GM12865 (cell line): ENCODE measurements around the gene DIP2C.
A peak's percentile ranks its signal among the peaks of the same experiment; 100 is the strongest.

Experiments used
- DNase-seq: peaks from one replicate; pipeline ENCODE4 v3.0.0; 2010; ENCODE audit warnings: low read depth
- H3K4me3 ChIP-seq: 2 replicates; pipeline ENCODE4 v1.5.1; 2011; ENCODE audit warnings: mild to moderate bottlenecking, low read depth, low read length, control low read depth
- TF ChIP-seq, protein P1 (sequence below): IDR thresholded peaks from 2 replicates; pipeline ENCODE4 v1.5.1; 2011; ENCODE audit warnings: low read length, control low read depth, low read depth, inconsistent platforms; ENCODE audit not compliant: insufficient read depth; ENCODE audit errors: missing control alignments

The DIP2C gene

DNA sequence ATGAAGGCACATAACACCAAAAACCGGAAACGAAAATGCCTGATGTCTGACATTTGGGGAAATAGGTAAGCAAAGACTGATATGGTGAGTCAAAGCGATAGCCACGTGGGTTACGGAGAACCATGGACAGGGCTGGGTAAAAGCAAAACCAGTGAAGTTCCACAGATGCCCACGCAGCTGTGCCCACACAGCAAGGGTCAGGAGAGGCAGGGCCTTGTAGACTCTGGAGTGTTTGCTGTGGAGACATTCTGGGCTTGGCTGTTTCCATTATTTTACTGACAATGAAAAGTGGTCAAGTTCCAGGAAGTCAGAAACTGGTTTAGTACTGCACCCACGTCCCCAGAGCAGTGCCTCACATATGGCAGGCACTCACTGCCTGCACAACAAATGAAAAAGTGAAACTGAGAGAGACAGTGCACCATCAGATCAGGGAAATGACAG is 405.5 kb downstream of the DIP2C start:
- TF ChIP-seq, protein P1, sequence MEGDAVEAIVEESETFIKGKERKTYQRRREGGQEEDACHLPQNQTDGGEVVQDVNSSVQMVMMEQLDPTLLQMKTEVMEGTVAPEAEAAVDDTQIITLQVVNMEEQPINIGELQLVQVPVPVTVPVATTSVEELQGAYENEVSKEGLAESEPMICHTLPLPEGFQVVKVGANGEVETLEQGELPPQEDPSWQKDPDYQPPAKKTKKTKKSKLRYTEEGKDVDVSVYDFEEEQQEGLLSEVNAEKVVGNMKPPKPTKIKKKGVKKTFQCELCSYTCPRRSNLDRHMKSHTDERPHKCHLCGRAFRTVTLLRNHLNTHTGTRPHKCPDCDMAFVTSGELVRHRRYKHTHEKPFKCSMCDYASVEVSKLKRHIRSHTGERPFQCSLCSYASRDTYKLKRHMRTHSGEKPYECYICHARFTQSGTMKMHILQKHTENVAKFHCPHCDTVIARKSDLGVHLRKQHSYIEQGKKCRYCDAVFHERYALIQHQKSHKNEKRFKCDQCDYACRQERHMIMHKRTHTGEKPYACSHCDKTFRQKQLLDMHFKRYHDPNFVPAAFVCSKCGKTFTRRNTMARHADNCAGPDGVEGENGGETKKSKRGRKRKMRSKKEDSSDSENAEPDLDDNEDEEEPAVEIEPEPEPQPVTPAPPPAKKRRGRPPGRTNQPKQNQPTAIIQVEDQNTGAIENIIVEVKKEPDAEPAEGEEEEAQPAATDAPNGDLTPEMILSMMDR = no peak
- DNase-seq = peak; percentile 75
- H3K4me3 ChIP-seq = no peak overlapping the region

DNA sequence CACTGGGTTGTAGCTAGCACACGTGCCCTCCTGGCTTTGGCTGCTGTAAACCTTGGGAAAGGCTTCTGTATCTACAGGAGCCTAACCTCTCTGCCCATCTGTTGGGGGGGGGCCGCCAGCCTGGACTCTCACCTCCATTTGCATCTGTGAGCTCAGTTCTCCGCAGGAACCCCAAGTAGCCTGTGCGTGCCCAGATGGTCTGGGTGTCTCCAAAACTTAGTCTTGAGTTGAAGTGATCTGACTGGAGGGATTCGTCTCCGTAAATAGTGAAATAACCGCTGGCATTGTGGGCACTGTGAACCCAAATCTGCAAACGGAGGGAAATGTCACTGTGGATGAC is 406.4 kb downstream of the DIP2C start:
- DNase-seq = no peak
- TF ChIP-seq, protein P1 = no peak
- no peak overlapping the region for H3K4me3 ChIP-seq

DNA sequence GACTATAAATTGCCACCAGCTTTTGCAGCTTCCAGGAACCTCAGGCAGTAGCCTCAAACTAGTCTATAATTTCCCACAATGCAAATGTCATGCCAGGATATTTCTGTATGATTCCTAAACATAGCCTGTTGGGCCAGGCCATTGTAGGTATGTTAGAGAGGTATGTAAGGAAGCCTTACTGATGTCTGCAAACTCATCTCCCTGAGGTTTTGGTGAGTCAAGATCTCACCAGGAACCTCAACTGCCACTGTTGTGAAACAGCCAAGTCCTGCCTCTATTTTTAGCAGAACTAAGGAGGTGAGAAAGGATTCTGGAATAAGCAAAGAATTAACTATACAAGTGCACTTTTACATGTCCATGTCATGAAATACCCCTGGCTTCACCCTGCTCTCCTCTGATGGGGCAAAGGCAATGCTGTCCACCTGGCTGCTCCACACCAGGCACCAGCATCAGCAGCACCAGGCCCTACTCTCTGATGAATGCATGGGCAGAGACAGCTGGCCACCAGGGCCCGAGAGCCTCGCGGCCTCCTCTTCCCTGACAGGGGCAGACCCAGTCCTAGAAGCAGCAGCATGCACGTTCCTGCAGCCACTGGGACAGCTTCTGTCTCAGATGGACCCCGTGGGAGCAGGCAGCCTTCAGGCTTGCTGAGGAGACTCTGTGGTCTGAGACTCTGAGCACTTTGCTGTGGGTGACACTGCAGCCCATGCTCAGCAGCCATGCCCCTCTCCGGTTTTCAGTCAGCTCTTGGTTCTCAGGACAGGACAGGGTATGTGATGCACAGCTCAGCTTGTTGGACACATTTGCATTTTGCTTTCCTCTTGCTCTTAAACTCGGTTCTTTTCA is 407.0 kb downstream of the DIP2C start:
- DNase-seq = peak; percentile 41
- H3K4me3 ChIP-seq = no peak overlapping the region
- TF ChIP-seq, protein P1 = no peak

DNA sequence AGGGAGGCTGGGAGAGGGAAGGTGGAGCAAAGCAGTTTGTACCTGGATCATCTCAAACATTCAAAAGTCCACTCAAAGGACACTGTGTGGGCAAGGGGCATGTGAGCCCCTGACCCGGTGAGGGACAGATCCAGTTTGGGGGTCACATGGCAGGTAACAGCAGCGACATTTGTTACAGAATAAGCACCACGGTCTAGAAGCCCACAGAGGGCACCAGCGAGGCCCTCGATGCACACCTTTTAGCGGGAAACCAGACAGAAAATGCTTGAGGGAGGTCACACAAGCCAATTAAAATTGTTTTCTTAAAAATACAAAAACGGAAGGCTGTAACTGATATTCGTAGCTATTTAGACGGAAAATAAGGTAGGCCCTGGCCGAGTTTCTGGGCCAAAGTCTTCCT is 409.8 kb downstream of the DIP2C start:
- TF ChIP-seq, protein P1 = no peak
- no peak overlapping the region for H3K4me3 ChIP-seq
- DNase-seq = no peak

DNA sequence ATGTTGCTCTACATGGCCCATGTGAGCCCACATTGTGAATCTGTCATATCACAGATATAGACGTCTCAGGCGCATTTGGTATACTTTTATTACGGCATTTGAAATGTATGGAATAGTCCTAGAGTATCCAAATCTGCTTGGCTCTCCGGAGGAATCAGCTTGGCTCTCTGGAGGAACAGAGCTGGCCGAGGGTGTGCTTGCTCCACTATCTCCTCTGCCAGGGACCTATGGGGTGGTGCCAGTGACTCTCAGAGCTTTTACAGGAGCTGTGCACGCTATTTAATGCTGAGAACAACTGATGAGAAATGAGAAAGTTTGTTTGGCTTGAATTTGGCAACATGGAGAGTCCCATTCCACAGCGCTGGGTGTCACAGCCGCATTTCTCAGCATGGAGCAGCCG is 410.2 kb downstream of the DIP2C start:
- DNase-seq = no peak
- H3K4me3 ChIP-seq = no peak overlapping the region
- TF ChIP-seq, protein P1 = no peak

DNA sequence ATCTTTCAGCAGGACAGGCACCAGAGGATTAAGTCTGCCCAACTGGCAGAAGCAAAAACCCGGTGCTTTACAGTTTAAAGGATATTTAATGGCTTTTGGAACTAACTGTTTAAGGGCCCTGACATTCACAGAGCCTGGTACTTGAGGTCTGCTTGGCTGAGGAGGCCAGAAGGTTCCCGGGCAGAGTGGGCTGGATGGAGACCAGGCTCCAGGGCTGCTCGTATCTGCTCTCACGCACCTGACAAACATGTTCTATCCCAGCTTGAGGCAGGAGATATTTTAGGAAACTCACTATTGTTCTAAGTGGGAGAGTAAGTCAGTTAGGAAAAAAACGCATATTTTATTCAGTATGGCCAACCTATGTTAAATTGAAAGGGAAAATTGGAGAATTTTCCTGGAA is 410.8 kb downstream of the DIP2C start:
- TF ChIP-seq, protein P1 = no peak
- no peak overlapping the region for H3K4me3 ChIP-seq
- DNase-seq = no peak

DNA sequence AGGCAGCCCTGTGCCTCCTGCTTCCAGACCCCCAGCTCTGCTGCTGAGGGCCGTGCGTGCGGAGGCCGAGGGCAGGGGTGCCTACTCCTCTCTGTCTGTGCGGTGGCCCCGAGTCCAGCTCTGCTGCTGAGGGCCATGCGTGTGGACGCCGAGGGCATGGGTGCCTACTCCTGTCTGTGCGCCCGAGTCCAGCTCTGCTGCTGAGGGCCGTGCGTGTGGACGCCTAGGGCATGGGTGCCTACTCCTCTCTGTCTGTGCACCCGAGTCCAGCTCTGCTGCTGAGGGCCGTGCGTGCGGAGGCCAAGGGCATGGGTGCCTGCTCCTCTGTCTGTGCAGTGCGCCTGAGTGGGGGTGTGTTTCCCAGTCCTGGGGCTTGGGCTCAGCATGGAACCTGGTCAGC is 411.5 kb downstream of the DIP2C start:
- TF ChIP-seq, protein P1 = no peak
- no peak overlapping the region for H3K4me3 ChIP-seq
- DNase-seq = no peak
